Ascending aorta (tissue), 2 donors: Measurements from ENCODE around the gene FRMD3. TPM values are rescaled to one million over a fixed set of nuclear protein-coding genes. Genes with fewer than 3 reads are reported as not detected.
A peak's percentile ranks its signal among the peaks of the same experiment; 100 is the strongest.

Experiments used
- DNase-seq, 2 donors: peaks; one replicate each; pipeline ENCODE4 v3.0.0-alpha.2; 2019; ENCODE audit warnings: low spot score in 2 of 2
- H3K27ac ChIP-seq, 2 donors: fragments of 200-600 bp; sonication (generic); one replicate each; pipeline ENCODE4 v1.5.1; 2016 to 2017; ENCODE audit warnings: mild to moderate bottlenecking in 1 of 2
- H3K27me3 ChIP-seq: fragments of 200-600 bp; sonication (generic); one replicate; pipeline ENCODE4 v1.5.1; 2017
- H3K36me3 ChIP-seq, 2 donors: fragments of 200-600 bp; sonication (generic); one replicate each; pipeline ENCODE4 v1.5.1; 2016
- H3K4me1 ChIP-seq, 2 donors: fragments of 200-600 bp; sonication (generic); one replicate each; pipeline ENCODE4 v1.5.1; 2016 to 2017; ENCODE audit warnings: mild to moderate bottlenecking in 1 of 2
- H3K4me3 ChIP-seq, 2 donors: fragments of 200-600 bp; sonication (generic); one replicate each; pipeline ENCODE4 v1.5.1; 2016 to 2017; ENCODE audit warnings: mild to moderate bottlenecking in 1 of 2
- H3K9me3 ChIP-seq, 2 donors: fragments of 200-600 bp; sonication (generic); one replicate each; pipeline ENCODE4 v1.5.1; 2016
- CTCF ChIP-seq, 3 experiments: fragments of 200-600 bp in 2 of 3; fragments of 450-650 bp in 1 of 3; sonication (generic) in 2 of 3; IDR thresholded peaks; one replicate each; pipeline ENCODE4 v1.5.1; 2016 to 2019; ENCODE audit warnings: antibody characterized with exemption in 3 of 3, mild to moderate bottlenecking in 1 of 3, moderate library complexity in 1 of 3
- intact Hi-C: fragments of 100-400 bp; cut with DNase I; formaldehyde crosslinking; loops from one replicate; pipeline ENCODE4 v1.15.1; 2023
- total RNA-seq: library from RNA; depleted of rRNA; stranded (reverse); fragments of >200 nt; gene quantifications from one replicate; pipeline ENCODE4 v1.1.0, GENCODE V29; 2016

FRMD3 gene
- total RNA-seq, 1 donor from 2014 or later = 8.5 TPM

- Histone ChIP-seq H3K4me1 (no peaks in the 10 kb centered on the region), H3K27ac (no peak overlapping the region), H3K27me3 (no peaks in the 10 kb centered on the region), H3K4me3 (no peak overlapping the region), H3K36me3 (no peaks in the 10 kb centered on the region), H3K9me3 (no peaks in the 10 kb centered on the region)
- TF ChIP-seq CTCF (IDR thresholded peaks at IDR 0.05) = no peak
- intact Hi-C loops = no loop called here
- no peak for DNase-seq
Measured at GRCh38 chr9:83209188-83209731, 328.9 kb downstream of the FRMD3 start.

GRCh38 chr9:83208065-83208850 is 329.9 kb downstream of the FRMD3 start:
- H3K27ac ChIP-seq = no peak overlapping the region
- H3K27me3 ChIP-seq = no peaks in the 10 kb centered on the region
- DNase-seq = no peak
- no peaks in the 10 kb centered on the region for H3K4me1 ChIP-seq
- TF ChIP-seq CTCF (IDR thresholded peaks at IDR 0.05) = no peak
- intact Hi-C loops = no loop called here
- H3K9me3 ChIP-seq = no peaks in the 10 kb centered on the region
- H3K36me3 ChIP-seq = no peaks in the 10 kb centered on the region
- H3K4me3 ChIP-seq = no peak overlapping the region

- no peak for DNase-seq
- H3K27ac ChIP-seq = no peak overlapping the region
- no peaks in the 10 kb centered on the region for H3K27me3 ChIP-seq
- H3K4me3 ChIP-seq = no peak overlapping the region
- H3K36me3 ChIP-seq = no peaks in the 10 kb centered on the region
- intact Hi-C loops = no loop called here
- no peaks in the 10 kb centered on the region for H3K4me1 ChIP-seq
- no peaks in the 10 kb centered on the region for H3K9me3 ChIP-seq
- TF ChIP-seq CTCF (IDR thresholded peaks at IDR 0.05) = peak in 1 of 3 experiments; percentile 7
Measured at GRCh38 chr9:83204047-83204446, 334.2 kb downstream of the FRMD3 start.

GRCh38 chr9:83200531-83200930 is 337.7 kb downstream of the FRMD3 start:
- Histone ChIP-seq H3K36me3 (no peaks in the 10 kb centered on the region), H3K27ac (no peak overlapping the region), H3K27me3 (no peaks in the 10 kb centered on the region), H3K4me3 (no peak overlapping the region), H3K9me3 (no peaks in the 10 kb centered on the region), H3K4me1 (no peaks in the 10 kb centered on the region)
- intact Hi-C loops = loop anchor here (1.0 kb wide), 1 partner anchor 16 kb away; no protein-coding TSS in a partner anchor
- DNase-seq = no peak
- TF ChIP-seq CTCF (IDR thresholded peaks at IDR 0.05) = no peak

GRCh38 chr9:83199832-83200231 is 338.4 kb downstream of the FRMD3 start:
- no peak for TF ChIP-seq CTCF (IDR thresholded peaks at IDR 0.05)
- no peaks in the 10 kb centered on the region for H3K36me3 ChIP-seq
- H3K27me3 ChIP-seq = no peaks in the 10 kb centered on the region
- H3K4me1 ChIP-seq = no peaks in the 10 kb centered on the region
- DNase-seq = no peak
- H3K27ac ChIP-seq = no peak overlapping the region
- no peaks in the 10 kb centered on the region for H3K9me3 ChIP-seq
- no peak overlapping the region for H3K4me3 ChIP-seq
- intact Hi-C loops = loop anchor here (1.0 to 10.0 kb wide), 2 partner anchors 16 to 1585 kb away; no protein-coding TSS in a partner anchor
